ENCODE data around the gene SNX13.

SNX13 gene

GRCh38 chr7:17852361-17852760, 87.9 kb downstream of the SNX13 start:
- DNase-seq (ENCODE audit: low read depth in 1 of 2, low spot score in 1 of 2), result no peak
- H3K27me3 ChIP-seq (ENCODE audit: insufficient read depth, poor library complexity, severe bottlenecking), result no peaks in the 10 kb centered on the region
- H3K27ac ChIP-seq (replicated peaks), result peak overlapping the region; percentile 24; the same call in 1 of the 2 replicates
- H3K4me3 ChIP-seq (replicated peaks; ENCODE audit: insufficient read depth, low read length), result no peak overlapping the region
- TF ChIP-seq POLR2AphosphoS5 (IDR thresholded peaks at IDR 0.05; ENCODE audit: low read depth) (no peak), GABPA (IDR thresholded peaks at IDR 0.05; ENCODE audit: low read depth) (no peak), CTCF (IDR thresholded peaks at IDR 0.05; ENCODE audit: insufficient read depth, low read length) (no peak), SPI1 (IDR thresholded peaks at IDR 0.05; ENCODE audit: borderline replicate concordance, low read depth) (no peak)
- TF ChIP-seq, protein P1, sequence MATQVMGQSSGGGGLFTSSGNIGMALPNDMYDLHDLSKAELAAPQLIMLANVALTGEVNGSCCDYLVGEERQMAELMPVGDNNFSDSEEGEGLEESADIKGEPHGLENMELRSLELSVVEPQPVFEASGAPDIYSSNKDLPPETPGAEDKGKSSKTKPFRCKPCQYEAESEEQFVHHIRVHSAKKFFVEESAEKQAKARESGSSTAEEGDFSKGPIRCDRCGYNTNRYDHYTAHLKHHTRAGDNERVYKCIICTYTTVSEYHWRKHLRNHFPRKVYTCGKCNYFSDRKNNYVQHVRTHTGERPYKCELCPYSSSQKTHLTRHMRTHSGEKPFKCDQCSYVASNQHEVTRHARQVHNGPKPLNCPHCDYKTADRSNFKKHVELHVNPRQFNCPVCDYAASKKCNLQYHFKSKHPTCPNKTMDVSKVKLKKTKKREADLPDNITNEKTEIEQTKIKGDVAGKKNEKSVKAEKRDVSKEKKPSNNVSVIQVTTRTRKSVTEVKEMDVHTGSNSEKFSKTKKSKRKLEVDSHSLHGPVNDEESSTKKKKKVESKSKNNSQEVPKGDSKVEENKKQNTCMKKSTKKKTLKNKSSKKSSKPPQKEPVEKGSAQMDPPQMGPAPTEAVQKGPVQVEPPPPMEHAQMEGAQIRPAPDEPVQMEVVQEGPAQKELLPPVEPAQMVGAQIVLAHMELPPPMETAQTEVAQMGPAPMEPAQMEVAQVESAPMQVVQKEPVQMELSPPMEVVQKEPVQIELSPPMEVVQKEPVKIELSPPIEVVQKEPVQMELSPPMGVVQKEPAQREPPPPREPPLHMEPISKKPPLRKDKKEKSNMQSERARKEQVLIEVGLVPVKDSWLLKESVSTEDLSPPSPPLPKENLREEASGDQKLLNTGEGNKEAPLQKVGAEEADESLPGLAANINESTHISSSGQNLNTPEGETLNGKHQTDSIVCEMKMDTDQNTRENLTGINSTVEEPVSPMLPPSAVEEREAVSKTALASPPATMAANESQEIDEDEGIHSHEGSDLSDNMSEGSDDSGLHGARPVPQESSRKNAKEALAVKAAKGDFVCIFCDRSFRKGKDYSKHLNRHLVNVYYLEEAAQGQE (IDR thresholded peaks at IDR 0.05; ENCODE audit: insufficient replicate concordance, low read depth), result no peak

DNA sequence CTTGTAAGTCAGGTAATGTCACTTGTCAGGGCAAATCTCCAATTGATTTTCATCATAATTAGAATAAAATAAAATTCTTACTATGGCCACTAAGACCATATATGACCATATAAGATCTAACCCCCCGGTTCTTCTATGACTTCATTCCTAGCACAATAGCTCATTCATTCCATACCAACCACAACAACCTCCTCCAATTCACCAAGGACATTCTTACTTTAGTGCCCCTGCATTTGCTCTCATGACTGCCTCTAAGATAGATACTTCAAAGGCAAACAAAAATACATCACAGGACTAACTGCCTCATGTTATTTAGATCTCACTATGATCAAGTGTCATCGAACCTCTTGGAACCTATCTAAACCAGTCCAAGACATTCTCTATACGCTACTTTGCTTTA, 90.8 kb downstream of the SNX13 start:
- no peak overlapping the region for H3K4me3 ChIP-seq (replicated peaks; ENCODE audit: insufficient read depth, low read length)
- no peak for DNase-seq (ENCODE audit: low read depth in 1 of 2, low spot score in 1 of 2)
- TF ChIP-seq, protein P1 (IDR thresholded peaks at IDR 0.05; ENCODE audit: insufficient replicate concordance, low read depth), result no peak
- TF ChIP-seq POLR2AphosphoS5 (IDR thresholded peaks at IDR 0.05; ENCODE audit: low read depth), result no peak
- no peak for TF ChIP-seq GABPA (IDR thresholded peaks at IDR 0.05; ENCODE audit: low read depth)
- TF ChIP-seq SPI1 (IDR thresholded peaks at IDR 0.05; ENCODE audit: borderline replicate concordance, low read depth), result no peak
- no peak for TF ChIP-seq CTCF (IDR thresholded peaks at IDR 0.05; ENCODE audit: insufficient read depth, low read length)
- no peak overlapping the region for H3K27ac ChIP-seq (replicated peaks)
- no peaks in the 10 kb centered on the region for H3K27me3 ChIP-seq (ENCODE audit: insufficient read depth, poor library complexity, severe bottlenecking)

DNA sequence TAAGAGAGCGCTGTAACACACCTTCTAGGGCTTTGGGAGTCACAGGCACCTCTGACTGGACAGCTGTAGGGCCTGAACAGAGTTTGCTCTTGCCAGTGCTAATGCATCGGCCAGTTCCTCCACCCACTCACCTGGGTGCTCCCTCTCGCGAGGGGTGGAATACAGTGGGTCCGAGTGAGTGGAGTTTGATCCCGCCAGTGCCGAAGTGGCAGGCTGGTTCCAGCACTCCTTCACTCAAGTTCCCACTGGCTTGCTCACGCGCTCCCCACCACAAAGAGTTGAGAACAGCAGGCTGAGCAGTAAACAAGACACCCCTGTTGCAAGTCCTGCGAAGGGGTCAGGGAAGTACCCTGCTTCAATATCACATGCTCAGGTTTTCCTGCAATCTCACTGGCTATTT, 91.8 kb downstream of the SNX13 start:
- TF ChIP-seq, protein P1 (IDR thresholded peaks at IDR 0.05; ENCODE audit: insufficient replicate concordance, low read depth), result no peak
- TF ChIP-seq CTCF (IDR thresholded peaks at IDR 0.05; ENCODE audit: insufficient read depth, low read length) (no peak), GABPA (IDR thresholded peaks at IDR 0.05; ENCODE audit: low read depth) (no peak), POLR2AphosphoS5 (IDR thresholded peaks at IDR 0.05; ENCODE audit: low read depth) (no peak), SPI1 (IDR thresholded peaks at IDR 0.05; ENCODE audit: borderline replicate concordance, low read depth) (no peak)
- H3K4me3 ChIP-seq (replicated peaks; ENCODE audit: insufficient read depth, low read length), result no peak overlapping the region
- no peak for DNase-seq (ENCODE audit: low read depth in 1 of 2, low spot score in 1 of 2)
- H3K27me3 ChIP-seq (ENCODE audit: insufficient read depth, poor library complexity, severe bottlenecking), result no peaks in the 10 kb centered on the region
- no peak overlapping the region for H3K27ac ChIP-seq (replicated peaks)

Data from HL-60 (cell line).